ENCODE measurements around the gene NCK2. TPM values are rescaled to one million over a fixed set of nuclear protein-coding genes. Genes with fewer than 3 reads are reported as not detected.

Gene NCK2
- total and polyA plus RNA-seq, 10 of the 15 experiments (the other 5 are each of a cell fraction or from before 2014, with no cell fraction given), result 1.2 to 30.9 (median 14.1) TPM

DNA sequence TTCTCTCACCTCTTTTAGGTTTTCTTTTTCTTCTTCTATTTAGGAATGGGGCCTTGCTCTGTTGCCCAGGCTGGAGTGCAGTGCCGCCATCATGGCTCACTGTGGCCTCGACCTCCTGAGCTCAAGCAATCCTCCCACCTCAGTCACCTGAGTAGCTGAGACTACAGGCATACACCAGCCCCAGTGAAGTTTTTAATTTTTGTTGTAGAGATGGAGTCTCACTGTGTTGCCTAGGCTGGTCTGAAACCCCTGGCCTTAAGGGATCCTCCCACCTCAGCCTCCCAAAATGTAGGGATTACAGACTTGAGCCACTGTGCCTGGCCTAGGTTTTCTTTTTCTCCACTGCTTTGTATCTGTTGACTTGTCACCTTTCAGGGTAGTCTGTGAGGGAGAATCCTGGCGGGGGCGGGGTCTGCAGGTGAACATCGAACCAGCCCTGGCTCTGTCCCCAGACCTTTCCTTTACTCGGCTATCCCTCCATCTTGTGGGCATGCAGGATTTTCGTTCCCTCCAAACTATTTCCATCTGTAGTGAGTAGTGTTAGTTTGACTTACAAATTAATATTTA, 21.7 kb downstream of the NCK2 start (continued):
- TF ChIP-seq CUX1 (IDR thresholded peaks at IDR 0.05; ENCODE audit: insufficient replicate concordance, low read depth, low read length), result no peak
- no peak for TF ChIP-seq ZBTB33 (IDR thresholded peaks at IDR 0.05)
- TF ChIP-seq KLF5 (IDR thresholded peaks at IDR 0.05; ENCODE audit: partially characterized antibody), result no peak
- TF ChIP-seq POLR2AphosphoS2 (IDR thresholded peaks at IDR 0.05; ENCODE audit: low read depth, low read length), result no peak
- TF ChIP-seq, protein P1, sequence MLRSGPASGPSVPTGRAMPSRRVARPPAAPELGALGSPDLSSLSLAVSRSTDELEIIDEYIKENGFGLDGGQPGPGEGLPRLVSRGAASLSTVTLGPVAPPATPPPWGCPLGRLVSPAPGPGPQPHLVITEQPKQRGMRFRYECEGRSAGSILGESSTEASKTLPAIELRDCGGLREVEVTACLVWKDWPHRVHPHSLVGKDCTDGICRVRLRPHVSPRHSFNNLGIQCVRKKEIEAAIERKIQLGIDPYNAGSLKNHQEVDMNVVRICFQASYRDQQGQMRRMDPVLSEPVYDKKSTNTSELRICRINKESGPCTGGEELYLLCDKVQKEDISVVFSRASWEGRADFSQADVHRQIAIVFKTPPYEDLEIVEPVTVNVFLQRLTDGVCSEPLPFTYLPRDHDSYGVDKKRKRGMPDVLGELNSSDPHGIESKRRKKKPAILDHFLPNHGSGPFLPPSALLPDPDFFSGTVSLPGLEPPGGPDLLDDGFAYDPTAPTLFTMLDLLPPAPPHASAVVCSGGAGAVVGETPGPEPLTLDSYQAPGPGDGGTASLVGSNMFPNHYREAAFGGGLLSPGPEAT (IDR thresholded peaks at IDR 0.05; ENCODE audit: low read depth), result no peak
- TF ChIP-seq MEF2B (IDR thresholded peaks at IDR 0.05; ENCODE audit: partially characterized antibody, poor library complexity, severe bottlenecking), result no peak
- TF ChIP-seq, protein P2, sequence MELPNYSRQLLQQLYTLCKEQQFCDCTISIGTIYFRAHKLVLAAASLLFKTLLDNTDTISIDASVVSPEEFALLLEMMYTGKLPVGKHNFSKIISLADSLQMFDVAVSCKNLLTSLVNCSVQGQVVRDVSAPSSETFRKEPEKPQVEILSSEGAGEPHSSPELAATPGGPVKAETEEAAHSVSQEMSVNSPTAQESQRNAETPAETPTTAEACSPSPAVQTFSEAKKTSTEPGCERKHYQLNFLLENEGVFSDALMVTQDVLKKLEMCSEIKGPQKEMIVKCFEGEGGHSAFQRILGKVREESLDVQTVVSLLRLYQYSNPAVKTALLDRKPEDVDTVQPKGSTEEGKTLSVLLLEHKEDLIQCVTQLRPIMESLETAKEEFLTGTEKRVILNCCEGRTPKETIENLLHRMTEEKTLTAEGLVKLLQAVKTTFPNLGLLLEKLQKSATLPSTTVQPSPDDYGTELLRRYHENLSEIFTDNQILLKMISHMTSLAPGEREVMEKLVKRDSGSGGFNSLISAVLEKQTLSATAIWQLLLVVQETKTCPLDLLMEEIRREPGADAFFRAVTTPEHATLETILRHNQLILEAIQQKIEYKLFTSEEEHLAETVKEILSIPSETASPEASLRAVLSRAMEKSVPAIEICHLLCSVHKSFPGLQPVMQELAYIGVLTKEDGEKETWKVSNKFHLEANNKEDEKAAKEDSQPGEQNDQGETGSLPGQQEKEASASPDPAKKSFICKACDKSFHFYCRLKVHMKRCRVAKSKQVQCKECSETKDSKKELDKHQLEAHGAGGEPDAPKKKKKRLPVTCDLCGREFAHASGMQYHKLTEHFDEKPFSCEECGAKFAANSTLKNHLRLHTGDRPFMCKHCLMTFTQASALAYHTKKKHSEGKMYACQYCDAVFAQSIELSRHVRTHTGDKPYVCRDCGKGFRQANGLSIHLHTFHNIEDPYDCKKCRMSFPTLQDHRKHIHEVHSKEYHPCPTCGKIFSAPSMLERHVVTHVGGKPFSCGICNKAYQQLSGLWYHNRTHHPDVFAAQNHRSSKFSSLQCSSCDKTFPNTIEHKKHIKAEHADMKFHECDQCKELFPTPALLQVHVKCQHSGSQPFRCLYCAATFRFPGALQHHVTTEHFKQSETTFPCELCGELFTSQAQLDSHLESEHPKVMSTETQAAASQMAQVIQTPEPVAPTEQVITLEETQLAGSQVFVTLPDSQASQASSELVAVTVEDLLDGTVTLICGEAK (IDR thresholded peaks at IDR 0.05; ENCODE audit: borderline replicate concordance), result no peak
- TF ChIP-seq CHD2 (IDR thresholded peaks at IDR 0.05; ENCODE audit: borderline replicate concordance, low read depth, low read length), result no peak
- no peak for TF ChIP-seq HDAC2 (IDR thresholded peaks at IDR 0.05)
- no peak for TF ChIP-seq BCL3 (IDR thresholded peaks at IDR 0.05; ENCODE audit: borderline replicate concordance, insufficient read depth, low read depth, low read length, poor library complexity, severe bottlenecking)

All from GM12878 (cell line).